AG04449 (cell line): ENCODE data around the gene CYP4V2.
A peak's percentile ranks its signal among the peaks of the same experiment; 100 is the strongest.

Source experiments
- CTCF ChIA-PET: fragments of 350-600 bp; formaldehyde crosslinking; extraction: SDS; loops from one replicate; lab custom pipeline; 2021; ENCODE audit warnings: antibody characterized with exemption; lab: Yijun Ruan, JAX
- POLR2A ChIA-PET: fragments of 400-600, 350-600 bp; formaldehyde crosslinking; extraction: SDS; loops from one replicate; lab custom pipeline; 2020; ENCODE audit warnings: antibody characterized with exemption, inconsistent platforms; lab: Yijun Ruan, JAX
- DNase-seq: peaks from one replicate; pipeline ENCODE4 v3.0.0-alpha.2; 2010; ENCODE audit warnings: low read depth, low spot score
- H3K4me3 ChIP-seq: 2 replicates; pipeline ENCODE4 v1.5.1; 2011; ENCODE audit warnings: low read depth, mild to moderate bottlenecking, control low read depth, low read length
- TF ChIP-seq, protein P1 (sequence below): IDR thresholded peaks from one replicate; pipeline ENCODE4 v1.5.1; 2011; ENCODE audit warnings: mild to moderate bottlenecking, moderate library complexity, low read length, control low read depth, inconsistent platforms; ENCODE audit not compliant: insufficient read depth; ENCODE audit errors: missing control alignments

CYP4V2 gene

DNA sequence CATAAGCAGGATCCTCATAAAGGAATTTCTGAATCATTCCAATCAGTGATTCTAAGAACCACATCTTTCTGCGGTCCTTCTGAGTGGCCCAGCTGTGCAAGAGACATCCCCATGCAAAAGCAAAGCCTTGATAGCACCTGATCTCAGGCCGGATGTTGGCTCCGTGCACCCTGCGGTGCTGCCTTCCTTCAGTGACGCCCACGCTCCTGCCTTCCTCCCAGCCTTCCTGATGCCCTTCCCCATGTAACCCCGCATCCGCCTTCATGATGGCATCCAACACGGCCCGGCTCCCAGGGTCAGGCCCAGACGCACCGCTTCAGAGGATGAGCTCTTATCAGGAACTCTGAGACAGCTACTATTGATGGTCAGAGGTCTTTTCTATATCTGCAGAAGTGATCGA lies 20.4 kb upstream of the CYP4V2 start:
- CTCF ChIA-PET: no interaction called here
- POLR2A ChIA-PET: no interaction called here
- TF ChIP-seq, protein P1, sequence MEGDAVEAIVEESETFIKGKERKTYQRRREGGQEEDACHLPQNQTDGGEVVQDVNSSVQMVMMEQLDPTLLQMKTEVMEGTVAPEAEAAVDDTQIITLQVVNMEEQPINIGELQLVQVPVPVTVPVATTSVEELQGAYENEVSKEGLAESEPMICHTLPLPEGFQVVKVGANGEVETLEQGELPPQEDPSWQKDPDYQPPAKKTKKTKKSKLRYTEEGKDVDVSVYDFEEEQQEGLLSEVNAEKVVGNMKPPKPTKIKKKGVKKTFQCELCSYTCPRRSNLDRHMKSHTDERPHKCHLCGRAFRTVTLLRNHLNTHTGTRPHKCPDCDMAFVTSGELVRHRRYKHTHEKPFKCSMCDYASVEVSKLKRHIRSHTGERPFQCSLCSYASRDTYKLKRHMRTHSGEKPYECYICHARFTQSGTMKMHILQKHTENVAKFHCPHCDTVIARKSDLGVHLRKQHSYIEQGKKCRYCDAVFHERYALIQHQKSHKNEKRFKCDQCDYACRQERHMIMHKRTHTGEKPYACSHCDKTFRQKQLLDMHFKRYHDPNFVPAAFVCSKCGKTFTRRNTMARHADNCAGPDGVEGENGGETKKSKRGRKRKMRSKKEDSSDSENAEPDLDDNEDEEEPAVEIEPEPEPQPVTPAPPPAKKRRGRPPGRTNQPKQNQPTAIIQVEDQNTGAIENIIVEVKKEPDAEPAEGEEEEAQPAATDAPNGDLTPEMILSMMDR: no peak
- no peak overlapping the region for H3K4me3 ChIP-seq
- no peak for DNase-seq

DNA sequence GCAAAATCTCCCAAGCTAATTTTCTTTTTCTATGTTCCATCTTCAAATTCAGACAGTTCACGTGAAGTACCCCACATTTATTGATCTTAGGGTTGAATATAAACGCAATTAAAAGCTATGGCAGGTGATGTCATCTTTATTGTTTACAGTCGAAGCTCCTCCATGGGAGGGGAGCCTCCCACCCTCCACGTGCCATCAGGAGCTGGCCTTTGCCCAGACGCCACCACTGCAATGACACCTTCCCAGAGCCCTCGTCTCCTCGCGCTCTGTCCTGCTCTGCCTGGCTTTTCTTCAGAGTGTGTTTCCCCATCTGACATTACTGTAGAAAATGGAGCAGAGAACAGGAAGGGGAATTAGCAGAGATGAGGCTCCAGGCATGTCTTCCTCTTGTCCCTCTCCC lies 18.8 kb upstream of the CYP4V2 start:
- TF ChIP-seq, protein P1: no peak
- DNase-seq: no peak
- no peak overlapping the region for H3K4me3 ChIP-seq
- POLR2A ChIA-PET: no interaction called here
- CTCF ChIA-PET: no interaction called here

DNA sequence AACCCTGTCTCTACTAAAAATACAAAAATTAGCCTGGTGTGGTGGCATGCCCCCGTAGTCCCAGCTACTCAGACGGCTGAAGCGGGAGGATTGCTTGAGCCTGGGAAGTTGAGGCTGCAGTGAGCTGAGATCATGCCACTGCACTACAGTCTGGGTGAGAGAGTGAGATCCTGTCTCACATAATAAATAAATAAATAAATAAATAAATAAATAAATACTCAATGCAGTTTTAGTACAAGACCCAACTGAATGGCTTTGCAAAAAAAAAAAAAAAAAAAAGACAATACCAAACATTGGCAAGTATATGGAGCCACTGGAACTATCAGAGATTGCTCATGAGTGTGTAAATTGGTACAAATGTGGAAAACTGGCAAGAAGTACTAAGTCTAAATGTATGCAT lies 3.3 kb upstream of the CYP4V2 start:
- CTCF ChIA-PET: no interaction called here
- DNase-seq: no peak
- H3K4me3 ChIP-seq: no peak overlapping the region
- POLR2A ChIA-PET: no interaction called here
- TF ChIP-seq, protein P1: no peak

DNA sequence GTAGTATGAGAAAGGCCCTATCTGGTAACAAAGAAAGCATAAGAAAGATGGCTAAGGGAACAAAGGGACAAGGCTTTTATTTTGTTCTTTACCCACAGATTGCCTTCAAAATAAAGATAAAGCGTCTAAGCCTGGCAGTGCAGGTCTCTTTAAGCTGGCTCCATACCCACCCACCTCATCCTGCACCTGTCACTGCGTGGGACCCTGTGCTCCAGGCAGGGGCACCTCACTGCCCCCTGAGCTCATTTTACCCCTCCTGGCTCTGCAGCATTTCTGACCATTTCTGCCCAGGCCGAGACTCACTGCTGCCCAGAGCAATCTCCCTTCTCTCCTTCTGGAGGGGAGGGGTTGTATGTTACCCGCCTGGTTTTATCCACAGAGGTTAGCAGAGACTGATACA lies 1.7 kb upstream of the CYP4V2 start:
- no peak overlapping the region for H3K4me3 ChIP-seq
- ChIA-PET CTCF (no interaction called here), POLR2A (no interaction called here)
- no peak for DNase-seq
- TF ChIP-seq, protein P1: no peak

DNA sequence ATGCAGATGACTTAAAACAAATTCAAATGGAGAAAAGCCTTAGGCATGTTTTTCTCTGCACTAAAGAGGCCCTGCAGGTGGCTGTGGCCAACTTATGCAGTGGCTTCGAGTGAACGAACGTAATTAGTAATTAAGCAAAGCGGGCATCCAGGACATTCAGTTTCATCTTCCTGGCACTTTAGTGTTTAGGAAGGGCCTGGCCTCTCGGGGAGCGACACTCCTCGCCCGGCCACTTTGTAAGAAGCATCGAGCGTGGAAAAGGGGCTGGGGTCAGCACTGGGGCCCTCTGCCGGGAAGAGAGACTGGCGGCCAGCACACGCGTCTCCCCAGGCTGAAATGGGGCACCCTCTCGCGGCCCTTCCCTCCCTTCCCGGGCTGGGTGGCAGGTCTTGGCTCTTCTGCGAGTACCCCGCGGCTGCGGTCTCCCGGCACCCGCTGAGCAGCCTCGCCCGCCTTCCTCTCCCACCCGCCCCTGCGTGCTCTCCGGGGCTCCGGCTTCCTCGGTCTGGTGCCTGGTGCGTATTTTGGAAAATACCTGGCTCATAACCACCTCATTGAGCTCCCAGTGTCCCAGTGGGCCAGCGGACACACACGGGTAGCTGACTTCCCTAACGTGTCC lies 677 bp upstream of the CYP4V2 start:
- ChIA-PET CTCF (interaction anchor here (1.2 to 2.1 kb wide), 2 partner anchors 53 to 106 kb away, joined by 3 to 5 read pairs; no protein-coding TSS in a partner anchor), POLR2A (interaction anchor here (0.6 to 1.2 kb wide), 2 partner anchors 13 to 36 kb away, joined by 4 to 5 read pairs; no protein-coding TSS in a partner anchor)
- DNase-seq: no peak
- peak overlapping the region; percentile 79 for H3K4me3 ChIP-seq
- TF ChIP-seq, protein P1: peak; percentile 1

DNA sequence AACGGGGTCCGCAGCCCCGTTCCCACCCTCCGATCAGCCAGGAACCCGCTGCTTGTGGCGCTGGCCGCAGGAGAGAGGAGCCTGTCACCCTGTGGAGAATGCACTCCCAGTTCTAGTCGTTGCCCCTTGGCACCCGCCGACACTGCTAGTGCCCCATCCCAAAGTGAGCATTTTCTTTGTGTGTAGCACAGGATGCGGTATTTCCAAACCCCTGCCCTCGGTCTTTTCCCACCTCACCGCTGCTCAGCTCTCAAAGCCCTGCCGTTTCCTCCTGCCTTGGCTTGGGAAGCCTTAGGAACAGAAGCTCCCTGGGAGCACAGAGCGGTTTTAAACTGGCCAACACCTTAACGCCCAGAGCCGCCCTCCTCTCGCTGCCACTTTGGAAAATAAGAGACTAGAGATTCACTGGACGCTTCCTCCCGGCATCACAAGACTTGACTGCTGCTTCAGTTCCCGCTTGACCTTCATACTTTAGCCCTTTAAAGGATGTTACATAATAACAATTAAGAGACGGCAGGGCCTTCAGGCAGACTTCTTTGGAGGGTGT lies 772 bp downstream of the CYP4V2 start:
- DNase-seq: no peak
- TF ChIP-seq, protein P1: no peak
- ChIA-PET POLR2A (interaction anchor here (0.6 kb wide), 1 partner anchor 685 kb away, joined by 3 read pairs; no protein-coding TSS in a partner anchor), CTCF (interaction anchor here (1.4 to 2.1 kb wide), 3 partner anchors 10 to 55 kb away, joined by 4 to 5 read pairs (median 5); no protein-coding TSS in a partner anchor)
- H3K4me3 ChIP-seq: peak overlapping the region; percentile 79
